IMR-90 (cell line): ENCODE measurements around the gene TNFAIP8. TPM values are rescaled to one million over a fixed set of nuclear protein-coding genes. Genes with fewer than 3 reads are reported as not detected.

Experiments used
- ATAC-seq: fragments of 200-7000 bp; cut with Tn5 transposase; 2 replicates; pipeline ENCODE4 v1.9.1; 2020; ENCODE audit warnings: low read depth, mild to moderate bottlenecking, moderate library complexity
- BruUV-seq: library from RNA; stranded (reverse); fragments of 400-500 nt; replicated peaks from 2 replicates; lab custom pipeline; 2021; lab: Mats Ljungman, UMichigan
- CTCF ChIA-PET: fragments of 300-600 bp; formaldehyde crosslinking; extraction: SDS; loops from one replicate; lab custom pipeline; 2021; ENCODE audit warnings: antibody characterized with exemption; lab: Yijun Ruan, JAX
- POLR2A ChIA-PET: fragments of 300-600 bp; sonication (Branson Sonifier 250); formaldehyde crosslinking; loops from one replicate; lab custom pipeline; 2022; ENCODE audit warnings: antibody characterized with exemption; ENCODE audit not compliant: unreplicated experiment; lab: Charles Lee
- DNase-seq: peaks from one replicate; pipeline ENCODE4 v3.0.0; 2013
- H2AFZ ChIP-seq: replicated peaks from 2 replicates; pipeline ENCODE3; 2013; ENCODE audit warnings: low read length, mild to moderate bottlenecking; ENCODE audit not compliant: poor library complexity
- H2AK5ac ChIP-seq: 2 replicates; pipeline ENCODE4 v1.6.1; 2013; ENCODE audit warnings: low read depth, low read length, inconsistent platforms
- H2AK9ac ChIP-seq: replicated peaks from 2 replicates; pipeline ENCODE3; 2013; ENCODE audit warnings: mild to moderate bottlenecking, low read depth, low read length, moderate library complexity; ENCODE audit not compliant: poor library complexity
- H2BK120ac ChIP-seq: 2 replicates; pipeline ENCODE4 v1.6.1; 2013; ENCODE audit warnings: low read depth, low read length, inconsistent platforms
- H2BK15ac ChIP-seq: 3 replicates; pipeline ENCODE4 v1.6.1; 2013; ENCODE audit warnings: low read depth, low read length, inconsistent platforms
- H2BK20ac ChIP-seq: 2 replicates; pipeline ENCODE4 v1.6.1; 2013; ENCODE audit warnings: low read depth, mild to moderate bottlenecking, inconsistent platforms, low read length, moderate library complexity
- H2BK5ac ChIP-seq: 2 replicates; pipeline ENCODE4 v1.6.1; 2013; ENCODE audit warnings: mild to moderate bottlenecking, low read depth, low read length, inconsistent platforms; ENCODE audit not compliant: poor library complexity, severe bottlenecking
- H3K14ac ChIP-seq: replicated peaks from 2 replicates; pipeline ENCODE4 v1.6.1; 2013; ENCODE audit warnings: low read depth, low read length, inconsistent platforms
- H3K18ac ChIP-seq: 2 replicates; pipeline ENCODE4 v1.6.1; 2013; ENCODE audit warnings: low read depth, low read length, control low read depth
- H3K23ac ChIP-seq: 2 replicates; pipeline ENCODE4 v1.6.1; 2013; ENCODE audit warnings: low read depth, low read length, inconsistent platforms
- H3K27ac ChIP-seq: 2 replicates; pipeline ENCODE4 v1.5.1; 2013; ENCODE audit warnings: mild to moderate bottlenecking, control low read depth, low read length; ENCODE audit not compliant: insufficient read depth
- H3K27me3 ChIP-seq: 2 replicates; pipeline ENCODE4 v1.6.1; 2013; ENCODE audit warnings: low read length; ENCODE audit not compliant: control insufficient read depth, insufficient read depth
- H3K36me3 ChIP-seq: 2 replicates; pipeline ENCODE4 v1.6.1; 2013; ENCODE audit warnings: low read length, mixed read lengths; ENCODE audit not compliant: control insufficient read depth, insufficient read depth
- H3K4ac ChIP-seq: 2 replicates; pipeline ENCODE4 v1.6.1; 2013; ENCODE audit warnings: low read depth, low read length, inconsistent platforms
- H3K4me1 ChIP-seq: 2 replicates; pipeline ENCODE4 v1.6.1; 2013; ENCODE audit warnings: low read length, mixed read lengths; ENCODE audit not compliant: control insufficient read depth, insufficient read depth
- H3K4me2 ChIP-seq: 2 replicates; pipeline ENCODE4 v1.6.1; 2013; ENCODE audit warnings: low read depth, mild to moderate bottlenecking, control low read depth, low read length, moderate library complexity
- H3K4me3 ChIP-seq: 2 replicates; pipeline ENCODE4 v1.5.1; 2013; ENCODE audit warnings: low read depth, mild to moderate bottlenecking, control low read depth, low read length, moderate library complexity; ENCODE audit not compliant: insufficient read depth
- H3K56ac ChIP-seq: 2 replicates; pipeline ENCODE4 v1.6.1; 2013; ENCODE audit warnings: low read length, inconsistent platforms; ENCODE audit not compliant: insufficient read depth; ENCODE audit errors: extremely low read depth
- H3K79me1 ChIP-seq, 2 experiments: 2 replicates each; pipeline ENCODE4 v1.6.1; 2013; ENCODE audit warnings: low read length in 2 of 2, inconsistent platforms in 1 of 2, low read depth in 1 of 2
- H3K9ac ChIP-seq: 2 replicates; pipeline ENCODE4 v1.6.1; 2013; ENCODE audit warnings: low read depth, low read length, control low read depth
- H3K9me1 ChIP-seq: 2 replicates; pipeline ENCODE4 v1.6.1; 2013; ENCODE audit warnings: low read length, inconsistent platforms; ENCODE audit not compliant: insufficient read depth
- H3K9me3 ChIP-seq: 2 replicates; pipeline ENCODE4 v1.6.1; 2013; ENCODE audit warnings: low read length; ENCODE audit not compliant: control insufficient read depth, insufficient read depth
- H4K20me1 ChIP-seq: 2 replicates; pipeline ENCODE4 v1.6.1; 2013; ENCODE audit warnings: low read length, inconsistent platforms; ENCODE audit not compliant: insufficient read depth
- H4K5ac ChIP-seq: 2 replicates; pipeline ENCODE4 v1.6.1; 2013; ENCODE audit warnings: mild to moderate bottlenecking, low read depth, low read length, control low read depth
- H4K8ac ChIP-seq, 2 experiments: 2 replicates each; pipeline ENCODE4 v1.6.1; 2013; ENCODE audit warnings: low read depth in 2 of 2, low read length in 2 of 2, control low read depth in 1 of 2, inconsistent platforms in 1 of 2
- H4K91ac ChIP-seq: 2 replicates; pipeline ENCODE4 v1.6.1; 2013; ENCODE audit warnings: low read depth, low read length, inconsistent platforms; ENCODE audit not compliant: insufficient read depth
- BHLHE40 ChIP-seq: fragments of 150-350 bp; IDR thresholded peaks from 2 replicates; pipeline ENCODE4 v1.6.1; 2016; ENCODE audit warnings: mild to moderate bottlenecking, low read depth, low read length
- WGBS, 2 experiments: methylation state at CpG; one replicate each; pipeline versions ENCODE4 v1.1.5 to v1.1.7; 2013; ENCODE audit warnings: missing lambda C conversion rate in 2 of 2; ENCODE audit not compliant: insufficient read length in 1 of 2; ENCODE audit errors: extremely low coverage in 2 of 2; 5-methylcytosine and 5-hydroxymethylcytosine counted together
- dilution Hi-C: fragments of 300-500 bp; cut with HindIII; formaldehyde crosslinking; loops from one replicate; pipeline ENCODE4 v1.14.3; 2018; ENCODE audit warnings: low sequenced_read_pairs; ENCODE audit not compliant: unreplicated experiment
- in situ Hi-C: fragments of 300-500 bp; cut with MboI; formaldehyde crosslinking; loops from 3 replicates; pipeline ENCODE4 v1.14.3; 2019; ENCODE audit warnings: low sequenced_read_pairs, inconsistent platforms, mixed read lengths
- intact Hi-C: fragments of 100-400 bp; cut with micrococcal nuclease; formaldehyde crosslinking; loops from 2 replicates; pipeline ENCODE4 v1.10.0; 2022
- polyA plus RNA-seq, 3 experiments: library from polyadenylated mRNA; depleted of rRNA; stranded (reverse); fragments of >200 nt; gene quantifications; 2 replicates each; pipeline ENCODE4 v1.2.3, GENCODE V29; 2012; ENCODE audit warnings: low replicate concordance in 1 of 3
- total RNA-seq: library from RNA; depleted of rRNA; stranded (reverse); fragments of >200 nt; gene quantifications from 2 replicates; pipeline ENCODE4 v1.2.3, GENCODE V29; 2012
- TF ChIP-seq, protein P1 (sequence below): conservative IDR thresholded peaks from 2 replicates; pipeline ENCODE4 v1.5.1; 2012; ENCODE audit warnings: mild to moderate bottlenecking, low read depth, low read length, improper control_type of control experiment

Gene TNFAIP8
- total and polyA plus RNA-seq, 2 of the 4 experiments (the other 2 are of a cell fraction): 20.3 to 29.9 TPM

DNA sequence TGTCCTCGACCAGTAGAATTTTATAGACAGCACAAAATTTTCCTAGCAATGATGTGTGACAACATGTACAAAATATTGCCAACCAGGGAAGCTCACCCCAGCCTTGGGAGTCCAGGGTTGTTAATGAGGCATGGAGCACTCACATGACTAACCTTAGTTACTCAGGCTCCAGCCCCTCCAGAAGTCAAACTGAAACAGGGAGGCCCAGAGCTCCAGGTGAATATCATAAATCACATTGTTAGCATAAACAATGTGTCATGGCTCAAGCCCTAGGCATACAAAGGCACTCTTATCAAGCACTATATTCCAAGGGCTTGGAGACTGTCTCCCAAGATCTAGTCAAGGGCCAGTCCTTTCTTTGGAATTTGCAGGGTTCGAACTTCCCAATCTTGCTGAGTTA is 44.4 kb downstream of the TNFAIP8 start:
- H2BK5ac ChIP-seq: no peak overlapping the region
- no peak overlapping the region for H3K56ac ChIP-seq
- H3K79me1 ChIP-seq: peaks cover 6 to 8% of the 10 kb centered on the region in 2 experiments; a peak in 3 of 4 replicates
- H4K8ac ChIP-seq: peak overlapping the region in 1 of 2 experiments; percentile 26; a peak in 1 of 4 replicates
- no CpG with 5 or more reads among the region's 2 CpGs for WGBS, 2 experiments
- no TSS peak for BruUV-seq
- peak overlapping the region; percentile 52 for H3K23ac ChIP-seq
- no peak overlapping the region for H4K91ac ChIP-seq
- no peak overlapping the region for H4K5ac ChIP-seq
- in situ Hi-C loops: no loop called here
- no peak for ATAC-seq
- no peak overlapping the region for H3K18ac ChIP-seq
- no peak overlapping the region for H2BK15ac ChIP-seq
- TF ChIP-seq, protein P1, sequence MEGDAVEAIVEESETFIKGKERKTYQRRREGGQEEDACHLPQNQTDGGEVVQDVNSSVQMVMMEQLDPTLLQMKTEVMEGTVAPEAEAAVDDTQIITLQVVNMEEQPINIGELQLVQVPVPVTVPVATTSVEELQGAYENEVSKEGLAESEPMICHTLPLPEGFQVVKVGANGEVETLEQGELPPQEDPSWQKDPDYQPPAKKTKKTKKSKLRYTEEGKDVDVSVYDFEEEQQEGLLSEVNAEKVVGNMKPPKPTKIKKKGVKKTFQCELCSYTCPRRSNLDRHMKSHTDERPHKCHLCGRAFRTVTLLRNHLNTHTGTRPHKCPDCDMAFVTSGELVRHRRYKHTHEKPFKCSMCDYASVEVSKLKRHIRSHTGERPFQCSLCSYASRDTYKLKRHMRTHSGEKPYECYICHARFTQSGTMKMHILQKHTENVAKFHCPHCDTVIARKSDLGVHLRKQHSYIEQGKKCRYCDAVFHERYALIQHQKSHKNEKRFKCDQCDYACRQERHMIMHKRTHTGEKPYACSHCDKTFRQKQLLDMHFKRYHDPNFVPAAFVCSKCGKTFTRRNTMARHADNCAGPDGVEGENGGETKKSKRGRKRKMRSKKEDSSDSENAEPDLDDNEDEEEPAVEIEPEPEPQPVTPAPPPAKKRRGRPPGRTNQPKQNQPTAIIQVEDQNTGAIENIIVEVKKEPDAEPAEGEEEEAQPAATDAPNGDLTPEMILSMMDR: no peak
- 0 out of 2 replicates have a peak, but pooled peaks have one; percentile 12 for TF ChIP-seq BHLHE40
- no peak overlapping the region for H3K14ac ChIP-seq
- dilution Hi-C loops: no loop called here
- H2AK9ac ChIP-seq: no peak overlapping the region
- peaks cover 5% of the 10 kb centered on the region for H3K4me1 ChIP-seq
- intact Hi-C loops: no loop called here
- ChIA-PET CTCF (interaction anchor here (0.6 to 1.5 kb wide), 2 partner anchors 11 to 844 kb away, joined by 4 read pairs; no protein-coding TSS in a partner anchor), POLR2A (no interaction called here)
- no peak overlapping the region for H3K9ac ChIP-seq
- H2AK5ac ChIP-seq: no peak overlapping the region
- no peaks in the 10 kb centered on the region for H4K20me1 ChIP-seq
- no peak overlapping the region for H2BK120ac ChIP-seq
- no peak overlapping the region for H3K27ac ChIP-seq
- H3K36me3 ChIP-seq: peaks cover 2% of the 10 kb centered on the region; the same call in 1 of the 2 replicates
- no peaks in the 10 kb centered on the region for H3K9me3 ChIP-seq
- no peak overlapping the region for H3K4me2 ChIP-seq
- H3K4ac ChIP-seq: no peak overlapping the region; the same call in 1 of the 2 replicates
- no peak overlapping the region for H2AFZ ChIP-seq
- H3K27me3 ChIP-seq: no peaks in the 10 kb centered on the region
- DNase-seq: peak; percentile 62
- H3K4me3 ChIP-seq: no peak overlapping the region
- peaks cover 8% of the 10 kb centered on the region for H3K9me1 ChIP-seq
- no peak overlapping the region for H2BK20ac ChIP-seq
